ENCODE measurements around the gene SLC9A7. TPM values are rescaled to one million over a fixed set of nuclear protein-coding genes. Genes with fewer than 3 reads are reported as not detected.

Gene SLC9A7
- total and polyA plus RNA-seq, 3 donors from 2014 or later, result 2.6 to 8.1 (median 7.4) TPM

- 21 to 28% methylated on average over 7 of the region's 7 CpGs for WGBS, 2 donors
- no peaks in the 10 kb centered on the region for H3K9me3 ChIP-seq
- no peak overlapping the region for H3K4me3 ChIP-seq
- DNase-seq, result peak; percentile 13
- intact Hi-C loops (cut with DNase I; ENCODE audit: low total_unique reads), result no loop called here
- H3K27ac ChIP-seq, result no peak overlapping the region
- H3K27me3 ChIP-seq, result no peaks in the 10 kb centered on the region
- no peaks in the 10 kb centered on the region for H3K36me3 ChIP-seq (ENCODE audit: low read depth, missing control alignments)
- TF ChIP-seq POLR2A (IDR thresholded peaks at IDR 0.05) (no peak), CTCF (IDR thresholded peaks at IDR 0.05) (no peak)
- no peaks in the 10 kb centered on the region for H3K4me1 ChIP-seq
Measured at GRCh38 chrX:46777971-46778810, 19.3 kb upstream of the SLC9A7 start.

- Histone ChIP-seq H3K9me3 (no peaks in the 10 kb centered on the region), H3K4me3 (no peak overlapping the region), H3K36me3 (ENCODE audit: low read depth, missing control alignments) (no peaks in the 10 kb centered on the region), H3K4me1 (no peaks in the 10 kb centered on the region), H3K27ac (no peak overlapping the region), H3K27me3 (no peaks in the 10 kb centered on the region)
- intact Hi-C loops (cut with DNase I; ENCODE audit: low total_unique reads), result no loop called here
- no peak for DNase-seq
- TF ChIP-seq CTCF (IDR thresholded peaks at IDR 0.05) (no peak), POLR2A (IDR thresholded peaks at IDR 0.05) (no peak)
- 55 to 60% methylated on average over 1 of the region's 1 CpG for WGBS, 2 donors
Measured at GRCh38 chrX:46770817-46771163, 11.9 kb upstream of the SLC9A7 start.

- intact Hi-C loops (cut with DNase I; ENCODE audit: low total_unique reads), result no loop called here
- H3K27ac ChIP-seq, result no peak overlapping the region
- no peak overlapping the region for H3K4me3 ChIP-seq
- H3K9me3 ChIP-seq, result no peaks in the 10 kb centered on the region
- no peak for DNase-seq
- H3K4me1 ChIP-seq, result no peaks in the 10 kb centered on the region
- no peaks in the 10 kb centered on the region for H3K36me3 ChIP-seq (ENCODE audit: low read depth, missing control alignments)
- TF ChIP-seq POLR2A (IDR thresholded peaks at IDR 0.05) (no peak), CTCF (IDR thresholded peaks at IDR 0.05) (no peak)
- WGBS, 2 donors, result 50 to 56% methylated on average over 3 to 4 of the region's 4 CpGs
- H3K27me3 ChIP-seq, result no peaks in the 10 kb centered on the region
Measured at GRCh38 chrX:46770000-46770816, 11.3 kb upstream of the SLC9A7 start.

- Histone ChIP-seq H3K4me3 (no peak overlapping the region), H3K27me3 (no peaks in the 10 kb centered on the region), H3K4me1 (no peaks in the 10 kb centered on the region), H3K27ac (no peak overlapping the region), H3K36me3 (ENCODE audit: low read depth, missing control alignments) (no peaks in the 10 kb centered on the region), H3K9me3 (no peaks in the 10 kb centered on the region)
- WGBS, 2 donors, result 80 to 85% methylated on average over 1 of the region's 1 CpG
- no peak for TF ChIP-seq CTCF (IDR thresholded peaks at IDR 0.05)
- TF ChIP-seq POLR2A (IDR thresholded peaks at IDR 0.05), result no peak
- no peak for DNase-seq
- intact Hi-C loops (cut with DNase I; ENCODE audit: low total_unique reads), result no loop called here
Measured at GRCh38 chrX:46762963-46763362, 4.0 kb upstream of the SLC9A7 start.
